SK-N-MC (cell line): ENCODE results near the gene LITAF.

Experiments
- EZH2 ChIP-seq: fragments of 200-600 bp; sonication (generic); IDR thresholded peaks from one replicate; pipeline ENCODE4 v1.6.1; 2017; ENCODE audit warnings: antibody characterized with exemption
- POLR2AphosphoS5 ChIP-seq: IDR thresholded peaks from 2 replicates; pipeline ENCODE4 v1.6.1; 2012; ENCODE audit warnings: mild to moderate bottlenecking, low read depth, low read length, borderline replicate concordance

GRCh38 chr16:11571549-11571948 lies 15.2 kb downstream of the LITAF start:
- TF ChIP-seq POLR2AphosphoS5 (no peak), EZH2 (no peak)
